Astrocyte (in vitro differentiated cells and primary cell): ENCODE measurements around the gene ATP6V1F. TPM values are rescaled to one million over a fixed set of nuclear protein-coding genes. Genes with fewer than 3 reads are reported as not detected.

Source experiments
- DNase-seq: peaks from one replicate; pipeline ENCODE4 v3.0.0-alpha.2; 2010; ENCODE audit warnings: low read depth
- FAIRE-seq: peaks from 2 replicates; lab custom pipeline; 2011; peaks lifted over from hg19 to GRCh38; lab: Jason Lieb, UNC
- H2AFZ ChIP-seq: 2 replicates; pipeline ENCODE4 v1.6.0; 2012; ENCODE audit warnings: low read depth, low read length, inconsistent platforms
- H3K27ac ChIP-seq: 2 replicates; pipeline ENCODE4 v1.5.1; 2011; ENCODE audit warnings: low read depth, low read length, inconsistent platforms
- H3K27me3 ChIP-seq: 2 replicates; pipeline ENCODE4 v1.6.0; 2011; ENCODE audit warnings: low read length, inconsistent platforms; ENCODE audit not compliant: insufficient read depth
- H3K36me3 ChIP-seq: 2 replicates; pipeline ENCODE4 v1.5.1; 2011; ENCODE audit warnings: low read length, inconsistent platforms; ENCODE audit not compliant: insufficient read depth
- H3K4me1 ChIP-seq: 2 replicates; pipeline ENCODE4 v1.5.1; 2011; ENCODE audit warnings: low read length, inconsistent platforms; ENCODE audit not compliant: insufficient read depth
- H3K4me2 ChIP-seq: 2 replicates; pipeline ENCODE4 v1.6.0; 2012; ENCODE audit warnings: low read length, inconsistent platforms
- H3K4me3 ChIP-seq: 2 replicates; pipeline ENCODE4 v1.5.1; 2011; ENCODE audit warnings: low read depth, mild to moderate bottlenecking, low read length, inconsistent platforms; ENCODE audit not compliant: insufficient read depth
- H3K79me2 ChIP-seq: 2 replicates; pipeline ENCODE4 v1.6.0; 2012; ENCODE audit warnings: mild to moderate bottlenecking, low read length, inconsistent platforms; ENCODE audit not compliant: insufficient read depth
- H3K9ac ChIP-seq: 2 replicates; pipeline ENCODE4 v1.6.0; 2012; ENCODE audit warnings: mild to moderate bottlenecking, low read length, inconsistent platforms
- H3K9me3 ChIP-seq: 2 replicates; pipeline ENCODE4 v1.5.1; 2012; ENCODE audit warnings: low read depth, mild to moderate bottlenecking, low read length, inconsistent platforms; ENCODE audit not compliant: insufficient read depth
- H4K20me1 ChIP-seq: 2 replicates; pipeline ENCODE4 v1.6.0; 2012; ENCODE audit warnings: low read length, inconsistent platforms; ENCODE audit not compliant: insufficient read depth
- H3K27ac Mint-ChIP-seq: one replicate; pipeline ENCODE4 v1.8.0; 2021; ENCODE audit warnings: mild to moderate bottlenecking, mixed read lengths; ENCODE audit not compliant: unreplicated experiment
- H3K27me3 Mint-ChIP-seq: one replicate; pipeline ENCODE4 v1.8.0; 2021; ENCODE audit warnings: low read depth, mixed read lengths; ENCODE audit not compliant: unreplicated experiment
- H3K36me3 Mint-ChIP-seq: one replicate; pipeline ENCODE4 v1.8.0; 2021; ENCODE audit warnings: low read depth, mixed read lengths; ENCODE audit not compliant: unreplicated experiment
- H3K4me1 Mint-ChIP-seq: one replicate; pipeline ENCODE4 v1.8.0; 2021; ENCODE audit warnings: low read depth, mixed read lengths; ENCODE audit not compliant: unreplicated experiment
- H3K4me3 Mint-ChIP-seq: one replicate; pipeline ENCODE4 v1.8.0; 2021; ENCODE audit warnings: mild to moderate bottlenecking, moderate library complexity, mixed read lengths; ENCODE audit not compliant: unreplicated experiment
- H3K9me3 Mint-ChIP-seq: one replicate; pipeline ENCODE4 v1.8.0; 2021; ENCODE audit warnings: mild to moderate bottlenecking, mixed read lengths; ENCODE audit not compliant: unreplicated experiment
- EZH2 ChIP-seq: IDR thresholded peaks from 2 replicates; pipeline ENCODE4 v1.6.1; 2012; ENCODE audit warnings: mild to moderate bottlenecking, low read length, inconsistent platforms; ENCODE audit not compliant: insufficient read depth
- total RNA-seq: library from RNA; stranded (reverse); gene quantifications from 2 replicates; pipeline ENCODE4 v1.2.1, GENCODE V29; 2021
- TF ChIP-seq, protein P1 (sequence below): IDR thresholded peaks from 2 replicates; pipeline ENCODE4 v1.5.1; 2011; ENCODE audit warnings: low read depth, mild to moderate bottlenecking, inconsistent platforms, low read length, moderate library complexity; ENCODE audit not compliant: insufficient read depth

Gene ATP6V1F
- total RNA-seq, 1 donor from 2014 or later, result 193 TPM

DNA sequence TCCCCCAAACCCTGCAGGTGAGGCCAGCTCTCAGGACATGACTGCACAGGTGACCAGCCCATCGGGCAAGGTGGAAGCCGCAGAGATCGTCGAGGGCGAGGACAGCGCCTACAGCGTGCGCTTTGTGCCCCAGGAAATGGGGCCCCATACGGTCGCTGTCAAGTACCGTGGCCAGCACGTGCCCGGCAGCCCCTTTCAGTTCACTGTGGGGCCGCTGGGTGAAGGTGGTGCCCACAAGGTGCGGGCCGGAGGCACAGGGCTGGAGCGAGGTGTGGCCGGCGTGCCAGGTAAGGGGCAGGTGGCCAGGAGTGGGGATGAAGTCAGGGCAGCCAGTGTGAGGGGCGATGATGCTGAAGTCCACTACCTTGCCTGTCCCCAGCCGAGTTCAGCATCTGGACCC lies 8.3 kb upstream of the ATP6V1F start:
- FAIRE-seq (no peak), DNase-seq (no peak)
- no peak for TF ChIP-seq EZH2
- TF ChIP-seq, protein P1, sequence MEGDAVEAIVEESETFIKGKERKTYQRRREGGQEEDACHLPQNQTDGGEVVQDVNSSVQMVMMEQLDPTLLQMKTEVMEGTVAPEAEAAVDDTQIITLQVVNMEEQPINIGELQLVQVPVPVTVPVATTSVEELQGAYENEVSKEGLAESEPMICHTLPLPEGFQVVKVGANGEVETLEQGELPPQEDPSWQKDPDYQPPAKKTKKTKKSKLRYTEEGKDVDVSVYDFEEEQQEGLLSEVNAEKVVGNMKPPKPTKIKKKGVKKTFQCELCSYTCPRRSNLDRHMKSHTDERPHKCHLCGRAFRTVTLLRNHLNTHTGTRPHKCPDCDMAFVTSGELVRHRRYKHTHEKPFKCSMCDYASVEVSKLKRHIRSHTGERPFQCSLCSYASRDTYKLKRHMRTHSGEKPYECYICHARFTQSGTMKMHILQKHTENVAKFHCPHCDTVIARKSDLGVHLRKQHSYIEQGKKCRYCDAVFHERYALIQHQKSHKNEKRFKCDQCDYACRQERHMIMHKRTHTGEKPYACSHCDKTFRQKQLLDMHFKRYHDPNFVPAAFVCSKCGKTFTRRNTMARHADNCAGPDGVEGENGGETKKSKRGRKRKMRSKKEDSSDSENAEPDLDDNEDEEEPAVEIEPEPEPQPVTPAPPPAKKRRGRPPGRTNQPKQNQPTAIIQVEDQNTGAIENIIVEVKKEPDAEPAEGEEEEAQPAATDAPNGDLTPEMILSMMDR, result no peak
- Histone ChIP-seq H3K27ac (no peak overlapping the region), H3K9ac (no peak overlapping the region), H3K36me3 (peaks cover 56% of the 10 kb centered on the region), H3K27me3 (no peaks in the 10 kb centered on the region), H3K79me2 (peaks cover 12% of the 10 kb centered on the region), H2AFZ (no peak overlapping the region), H4K20me1 (peaks cover 84% of the 10 kb centered on the region), H3K4me2 (no peak overlapping the region), H3K4me3 (no peak overlapping the region), H3K4me1 (no peaks in the 10 kb centered on the region), H3K9me3 (no peaks in the 10 kb centered on the region)
- Mint-ChIP-seq H3K4me1 (no peaks in the 10 kb centered on the region), H3K4me3 (no peak overlapping the region), H3K27ac (no peak overlapping the region), H3K36me3 (peaks cover 19% of the 10 kb centered on the region), H3K27me3 (no peaks in the 10 kb centered on the region), H3K9me3 (no peaks in the 10 kb centered on the region)

DNA sequence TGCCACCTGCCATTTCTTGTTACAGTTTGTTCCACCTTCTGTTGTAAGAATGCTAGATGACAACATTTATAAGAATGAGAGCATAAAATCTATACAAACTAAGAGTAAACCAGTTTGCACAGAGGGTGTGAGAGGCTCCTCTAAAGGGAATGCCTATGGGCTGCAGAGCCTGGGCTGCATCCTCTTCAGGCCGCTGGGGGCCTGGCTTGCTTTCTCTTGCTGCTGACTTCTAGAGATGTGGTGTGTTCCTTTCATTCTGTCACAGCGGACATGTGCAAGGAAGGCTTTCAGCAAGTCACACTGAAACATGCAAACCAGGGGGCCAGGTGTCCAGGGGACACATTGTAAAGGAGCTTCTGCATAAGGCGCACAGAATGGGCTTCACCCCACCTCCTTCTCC lies 7.1 kb upstream of the ATP6V1F start:
- no peaks in the 10 kb centered on the region for H3K4me1 ChIP-seq
- H3K9ac ChIP-seq, result no peak overlapping the region
- peaks cover 7% of the 10 kb centered on the region for H3K79me2 ChIP-seq
- H3K27me3 ChIP-seq, result no peaks in the 10 kb centered on the region
- no peak overlapping the region for H3K4me3 Mint-ChIP-seq
- peaks cover 45% of the 10 kb centered on the region for H3K36me3 ChIP-seq
- H3K9me3 Mint-ChIP-seq, result no peaks in the 10 kb centered on the region
- peaks cover 20% of the 10 kb centered on the region for H3K36me3 Mint-ChIP-seq
- no peak for TF ChIP-seq EZH2
- TF ChIP-seq, protein P1, result no peak
- no peaks in the 10 kb centered on the region for H3K27me3 Mint-ChIP-seq
- DNase-seq (no peak), FAIRE-seq (no peak)
- no peaks in the 10 kb centered on the region for H3K9me3 ChIP-seq
- H3K27ac Mint-ChIP-seq, result peak overlapping the region; percentile 18
- H3K4me3 ChIP-seq, result no peak overlapping the region
- peaks cover 77% of the 10 kb centered on the region for H4K20me1 ChIP-seq
- no peak overlapping the region for H2AFZ ChIP-seq
- no peak overlapping the region for H3K4me2 ChIP-seq
- H3K4me1 Mint-ChIP-seq, result peaks cover 5% of the 10 kb centered on the region
- no peak overlapping the region for H3K27ac ChIP-seq

DNA sequence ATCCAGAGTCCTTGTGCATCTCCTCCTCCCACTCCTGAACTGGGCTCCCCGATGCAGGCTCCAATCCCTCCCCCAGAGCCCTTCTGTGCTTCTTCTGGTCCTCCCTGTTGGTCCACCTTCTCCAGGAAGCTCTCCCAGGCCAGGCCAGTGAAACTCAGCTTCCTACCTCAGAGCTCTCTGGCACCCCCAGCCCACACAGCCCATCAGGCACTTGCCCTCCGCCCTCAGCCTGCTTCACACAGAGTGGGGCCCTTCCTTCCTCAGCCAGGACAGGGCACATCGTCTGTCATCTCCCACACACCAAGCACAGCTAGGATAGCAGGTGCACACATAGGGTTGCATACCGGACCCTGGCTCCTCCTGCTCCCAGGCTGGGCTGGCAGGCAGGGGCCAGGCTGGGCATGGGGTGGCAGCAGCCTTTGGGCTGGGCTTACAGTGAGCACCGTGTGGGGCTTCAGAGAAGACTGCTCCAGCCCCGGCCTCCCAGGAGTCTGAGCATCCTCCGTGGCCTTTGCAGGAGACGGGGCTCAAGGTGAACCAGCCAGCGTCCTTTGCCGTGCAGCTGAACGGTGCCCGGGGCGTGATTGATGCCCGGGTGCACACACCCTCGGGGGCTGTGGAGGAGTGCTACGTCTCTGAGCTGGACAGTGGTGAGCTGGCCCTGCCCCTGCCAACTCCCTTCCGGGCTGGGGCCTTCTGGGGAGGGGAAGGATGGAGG lies 6.5 kb upstream of the ATP6V1F start:
- TF ChIP-seq, protein P1, result no peak
- no peak for TF ChIP-seq EZH2
- Histone ChIP-seq H3K4me3 (no peak overlapping the region), H3K9me3 (no peaks in the 10 kb centered on the region), H3K9ac (no peak overlapping the region), H4K20me1 (peaks cover 71% of the 10 kb centered on the region), H3K36me3 (peaks cover 40% of the 10 kb centered on the region), H2AFZ (no peak overlapping the region), H3K4me1 (no peaks in the 10 kb centered on the region), H3K4me2 (no peak overlapping the region), H3K27me3 (no peaks in the 10 kb centered on the region), H3K79me2 (peaks cover 4% of the 10 kb centered on the region), H3K27ac (no peak overlapping the region)
- DNase-seq (no peak), FAIRE-seq (no peak)
- Mint-ChIP-seq H3K9me3 (no peaks in the 10 kb centered on the region), H3K4me1 (peaks cover 7% of the 10 kb centered on the region), H3K36me3 (peaks cover 19% of the 10 kb centered on the region), H3K4me3 (no peak overlapping the region), H3K27me3 (no peaks in the 10 kb centered on the region), H3K27ac (peak overlapping the region; percentile 18)
